Measurements from ENCODE around the gene IL36G. TPM values are rescaled to one million over a fixed set of nuclear protein-coding genes. Genes with fewer than 3 reads are reported as not detected.

Gene IL36G
- total RNA-seq, 2 donors from 2014 or later = 0.31 TPM; not detected in 1

GRCh38 chr2:112962308-112963175 is 15.3 kb upstream of the IL36G start:
- no peak for ATAC-seq
- intact Hi-C loops (cut with DNase I, micrococcal nuclease) = no loop called here

GRCh38 chr2:112967023-112967422 is 10.8 kb upstream of the IL36G start:
- intact Hi-C loops (cut with DNase I, micrococcal nuclease) = no loop called here
- no peak for DNase-seq
- no peak for ATAC-seq

More at GRCh38 chr2:112962308-112963175, 15.3 kb upstream of the IL36G start:
- DNase-seq = no peak

GRCh38 chr2:112972423-112973086 is 5.3 kb upstream of the IL36G start:
- DNase-seq (no peak), ATAC-seq (no peak)
- intact Hi-C loops (cut with DNase I, micrococcal nuclease) = no loop called here

DNA sequence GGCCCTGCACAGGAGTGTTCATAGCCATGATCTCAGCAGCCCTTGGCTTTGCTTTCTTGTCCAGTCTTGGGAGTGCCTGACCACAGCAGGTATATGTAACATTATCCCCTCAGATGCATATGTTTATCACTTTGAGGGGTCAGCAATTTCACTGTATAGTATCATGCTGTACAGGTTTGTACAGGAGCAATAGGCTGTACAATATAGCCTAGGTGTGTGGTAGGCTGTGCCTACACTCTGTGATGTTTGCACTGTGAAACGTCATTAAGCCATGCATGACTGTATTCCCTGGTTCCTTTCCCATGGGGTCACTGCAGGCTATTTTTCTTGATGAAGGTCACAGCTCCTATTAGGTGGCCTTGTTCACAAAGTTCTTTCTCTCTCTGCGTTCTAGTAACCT is 4.7 kb upstream of the IL36G start:
- DNase-seq (no peak), ATAC-seq (no peak)
- intact Hi-C loops (cut with DNase I, micrococcal nuclease) = no loop called here

DNA sequence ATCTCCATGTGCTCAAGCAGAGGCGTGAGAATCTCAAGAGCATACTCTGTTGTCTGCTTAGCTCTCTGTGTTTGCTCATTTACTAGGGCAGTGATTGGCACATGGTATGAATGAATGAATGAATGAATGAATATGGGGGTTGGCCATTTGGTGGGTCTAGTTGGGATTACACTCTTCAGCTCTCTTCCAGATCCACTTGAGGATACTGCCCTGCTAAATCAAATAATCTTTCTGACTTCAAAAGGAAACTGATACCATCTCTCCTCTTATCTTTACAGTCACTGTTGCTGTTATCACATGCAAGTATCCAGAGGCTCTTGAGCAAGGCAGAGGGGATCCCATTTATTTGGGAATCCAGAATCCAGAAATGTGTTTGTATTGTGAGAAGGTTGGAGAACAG is 1.9 kb downstream of the IL36G start:
- intact Hi-C loops (cut with DNase I, micrococcal nuclease) = no loop called here
- ATAC-seq (no peak), DNase-seq (no peak)

DNA sequence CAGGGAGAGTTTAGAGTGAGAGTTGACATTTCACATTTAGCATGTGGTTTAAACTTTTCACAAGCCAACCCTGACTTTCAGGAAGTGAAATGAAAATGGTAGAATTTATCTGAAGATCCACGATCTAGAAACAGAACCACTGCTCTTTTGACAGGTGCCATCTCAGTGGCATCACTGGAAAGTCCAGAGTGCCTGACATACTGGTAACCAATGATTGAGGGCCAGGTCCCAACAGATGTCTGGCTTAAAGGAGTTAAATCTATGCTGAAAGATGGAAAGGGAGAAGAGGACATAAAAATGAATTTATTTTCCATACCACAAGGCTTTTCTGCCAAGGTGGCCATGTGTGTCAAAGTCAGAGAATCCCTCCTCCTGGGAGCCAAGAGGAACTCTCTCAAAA is 2.7 kb downstream of the IL36G start:
- no peak for DNase-seq
- no peak for ATAC-seq
- intact Hi-C loops (cut with DNase I, micrococcal nuclease) = no loop called here

GRCh38 chr2:112985090-112985489 is 7.3 kb downstream of the IL36G start:
- DNase-seq (no peak), ATAC-seq (no peak)
- intact Hi-C loops (cut with DNase I, micrococcal nuclease) = no loop called here

GRCh38 chr2:112989611-112990010 is 11.8 kb downstream of the IL36G start:
- no peak for DNase-seq
- ATAC-seq = no peak
- intact Hi-C loops (cut with DNase I, micrococcal nuclease) = no loop called here

- ATAC-seq = no peak
- no peak for DNase-seq
- intact Hi-C loops (cut with DNase I, micrococcal nuclease) = no loop called here
These were observed 16.0 kb downstream of the IL36G start for GRCh38 chr2:112993831-112994230.

DNA sequence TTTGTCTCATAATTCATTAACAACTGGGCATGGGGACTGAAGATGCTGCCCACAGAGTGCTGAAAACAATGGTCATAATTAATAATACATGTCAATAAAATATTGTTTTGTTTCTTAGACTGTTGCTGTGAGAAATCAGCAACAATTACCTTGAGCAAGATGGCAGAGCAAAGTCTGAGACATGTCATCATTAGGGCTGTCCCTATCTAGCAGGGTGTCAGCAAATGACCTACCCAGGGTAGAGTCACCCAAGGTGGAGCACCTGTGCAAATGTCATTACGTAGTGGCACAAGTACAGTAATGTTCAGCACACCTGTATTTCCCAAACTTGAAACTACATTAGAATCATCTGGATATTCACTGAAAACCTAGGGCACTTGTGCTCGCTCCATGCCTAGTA is 16.8 kb downstream of the IL36G start:
- no peak for ATAC-seq
- intact Hi-C loops (cut with DNase I, micrococcal nuclease) = no loop called here

GRCh38 chr2:112995346-112995920 is 17.6 kb downstream of the IL36G start:
- ATAC-seq (no peak), DNase-seq (no peak)
- intact Hi-C loops (cut with DNase I, micrococcal nuclease) = no loop called here

More for the DNA sequence above, 16.8 kb downstream of the IL36G start:
- no peak for DNase-seq

GRCh38 chr2:112996635-112997034 is 18.8 kb downstream of the IL36G start:
- no peak for DNase-seq
- no peak for ATAC-seq
- intact Hi-C loops (cut with DNase I, micrococcal nuclease) = no loop called here

- intact Hi-C loops (cut with DNase I, micrococcal nuclease) = no loop called here
- no peak for ATAC-seq
These were observed 19.3 kb downstream of the IL36G start for GRCh38 chr2:112997151-112997550.

DNA sequence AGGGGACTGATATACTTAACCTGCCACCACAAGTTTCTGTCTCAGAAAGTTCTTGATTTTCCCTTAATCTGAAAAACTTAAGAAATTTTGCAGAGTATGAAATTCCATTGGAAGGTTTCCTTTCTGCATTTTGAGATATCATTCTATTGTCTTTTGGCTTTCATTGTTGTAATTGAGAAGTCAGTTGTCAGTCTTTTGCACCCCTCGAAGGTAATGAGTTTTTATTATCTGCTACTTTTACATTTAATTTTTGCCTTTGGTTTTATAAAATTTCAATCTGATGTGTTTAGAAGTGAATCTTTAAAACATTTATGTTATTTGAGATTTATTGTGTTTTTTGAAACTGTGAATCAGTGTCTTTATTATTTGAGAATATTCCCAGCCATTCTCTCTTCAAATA is 22.6 kb downstream of the IL36G start:
- ATAC-seq = no peak
- no peak for DNase-seq
- intact Hi-C loops (cut with DNase I, micrococcal nuclease) = no loop called here

More at GRCh38 chr2:112997151-112997550, 19.3 kb downstream of the IL36G start:
- no peak for DNase-seq

GRCh38 chr2:113002677-113003076 is 24.9 kb downstream of the IL36G start:
- intact Hi-C loops (cut with DNase I, micrococcal nuclease) = no loop called here
- ATAC-seq = no peak
- no peak for DNase-seq

GRCh38 chr2:113005030-113005509 is 27.3 kb downstream of the IL36G start, which contains the start of gene IL36A:
IL36A (plus strand) TSS chr2:113005459; CDS start chr2:113005872, 413 bp downstream.
- intact Hi-C loops (cut with DNase I, micrococcal nuclease) = no loop called here
- ATAC-seq (no peak), DNase-seq (no peak)

- DNase-seq (no peak), ATAC-seq (no peak)
- intact Hi-C loops (cut with DNase I, micrococcal nuclease) = no loop called here
These were observed 29.4 kb downstream of the IL36G start for GRCh38 chr2:113007250-113007649.

DNA sequence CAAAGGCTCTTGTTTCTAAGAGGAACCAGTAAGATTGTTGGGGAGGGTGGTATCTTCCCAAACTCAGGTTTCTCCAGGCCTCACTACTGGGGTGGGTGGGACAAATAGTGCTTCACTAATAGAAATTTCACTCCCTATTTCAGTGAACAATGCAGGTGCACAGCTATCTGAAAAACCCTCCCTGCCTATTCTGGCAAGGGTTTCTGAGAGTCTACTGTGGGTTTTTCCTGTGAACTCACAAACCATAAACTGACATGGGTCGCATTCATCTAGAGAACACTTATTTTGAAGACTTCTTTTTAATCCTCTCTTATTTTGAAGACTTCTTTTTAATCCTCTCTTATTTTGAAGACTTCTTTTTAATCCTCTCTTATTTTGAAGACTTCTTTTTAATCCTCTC is 31.8 kb downstream of the IL36G start:
- intact Hi-C loops (cut with DNase I, micrococcal nuclease) = no loop called here
- ATAC-seq = no peak
- no peak for DNase-seq

- intact Hi-C loops (cut with DNase I, micrococcal nuclease) = no loop called here
- ATAC-seq = no peak
These were observed 32.3 kb downstream of the IL36G start for GRCh38 chr2:113010088-113010487.

DNA sequence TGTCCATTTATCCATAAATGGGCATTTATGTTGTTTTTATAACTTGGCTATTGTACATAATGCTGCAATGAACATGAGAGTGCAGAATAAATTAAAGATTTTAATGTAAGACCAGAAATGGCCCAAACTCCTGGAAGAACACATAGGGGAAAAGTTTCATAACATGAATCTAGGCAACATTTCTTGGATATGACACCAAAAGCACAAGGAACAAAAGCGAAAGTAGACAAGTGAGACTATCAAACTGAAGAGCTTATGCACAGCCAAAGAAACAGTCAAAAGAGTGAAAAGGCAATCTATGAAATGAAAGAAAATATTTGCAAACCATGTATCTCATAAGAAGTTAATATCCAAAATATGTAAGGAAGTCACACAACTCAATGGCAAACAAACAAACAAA is 33.3 kb downstream of the IL36G start:
- no peak for ATAC-seq
- DNase-seq = no peak
- intact Hi-C loops (cut with DNase I, micrococcal nuclease) = no loop called here

More at GRCh38 chr2:113010088-113010487, 32.3 kb downstream of the IL36G start:
- no peak for DNase-seq
